Globus pallidus (tissue), 1 donor: ENCODE data around the gene PARP8.
A peak's percentile ranks its signal among the peaks of the same experiment; 100 is the strongest.

Experiments
- DNase-seq: peaks from one replicate; pipeline ENCODE4 v3.0.0-alpha.2; 2015; ENCODE audit warnings: low spot score

The PARP8 gene

GRCh38 chr5:50853151-50853550, 186.7 kb downstream of the PARP8 start:
- peak; percentile 63 for DNase-seq

- DNase-seq, result no peak
Observed at GRCh38 chr5:50854082-50854481, 187.6 kb downstream of the PARP8 start.

- no peak for DNase-seq
Observed at GRCh38 chr5:50855001-50855400, 188.6 kb downstream of the PARP8 start.

- peak; percentile 38 for DNase-seq
Observed at GRCh38 chr5:50856401-50857119, 190.1 kb downstream of the PARP8 start.

- peak; percentile 11 for DNase-seq
Observed at GRCh38 chr5:50863534-50864170, 197.2 kb downstream of the PARP8 start.

- no peak for DNase-seq
Observed at GRCh38 chr5:50864466-50864865, 198.0 kb downstream of the PARP8 start.

- no peak for DNase-seq
Observed at GRCh38 chr5:50866415-50866814, 200.0 kb downstream of the PARP8 start.

GRCh38 chr5:50867140-50867539, 200.7 kb downstream of the PARP8 start:
- no peak for DNase-seq

GRCh38 chr5:50873595-50874277, 207.3 kb downstream of the PARP8 start:
- no peak for DNase-seq

GRCh38 chr5:50874306-50875001, 208.0 kb downstream of the PARP8 start:
- peak; percentile 37 for DNase-seq

- no peak for DNase-seq
Observed at GRCh38 chr5:50875002-50875344, 208.5 kb downstream of the PARP8 start.

- DNase-seq, result no peak
Observed at GRCh38 chr5:50878470-50878869, 212.0 kb downstream of the PARP8 start.

GRCh38 chr5:50881407-50881806, 215.0 kb downstream of the PARP8 start:
- no peak for DNase-seq

- no peak for DNase-seq
Observed at GRCh38 chr5:50886657-50887345, 220.4 kb downstream of the PARP8 start.

GRCh38 chr5:50887889-50888633, 221.6 kb downstream of the PARP8 start:
- DNase-seq, result no peak

- no peak for DNase-seq
Observed at GRCh38 chr5:50888751-50889150, 222.3 kb downstream of the PARP8 start.

- no peak for DNase-seq
Observed at GRCh38 chr5:50889790-50890189, 223.4 kb downstream of the PARP8 start.
